Measurements from ENCODE around the gene SCGB1D1. TPM values are rescaled to one million over a fixed set of nuclear protein-coding genes. Genes with fewer than 3 reads are reported as not detected.

Gene SCGB1D1, protein sequence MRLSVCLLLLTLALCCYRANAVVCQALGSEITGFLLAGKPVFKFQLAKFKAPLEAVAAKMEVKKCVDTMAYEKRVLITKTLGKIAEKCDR
- not detected for total RNA-seq

DNA sequence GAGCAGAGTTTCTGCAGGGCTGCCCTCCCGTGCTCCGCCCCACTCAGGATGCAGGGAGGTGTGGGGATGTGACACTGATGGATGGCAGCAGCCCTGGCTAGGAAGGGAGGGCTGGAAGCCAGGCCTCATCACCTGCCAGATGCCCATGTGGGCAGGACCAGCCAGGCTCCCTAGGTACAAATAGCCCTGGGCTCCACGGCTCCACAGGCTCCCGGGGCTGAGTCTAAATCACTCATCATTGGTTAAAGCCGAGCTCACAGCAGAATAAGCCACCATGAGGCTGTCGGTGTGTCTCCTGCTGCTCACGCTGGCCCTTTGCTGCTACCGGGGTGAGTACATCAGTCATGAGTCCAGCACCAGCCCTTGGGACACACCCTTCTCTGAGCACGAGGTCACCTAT lies at the start of gene SCGB1D1:
TSS of gene SCGB1D1 (plus strand) at position 206 of the 400 bp plus-strand sequence. CDS start at position 275, 69 bp downstream.
- Histone ChIP-seq H3K27me3 (no peaks in the 10 kb centered on the region), H3K27ac (no peak within 1 kb of the TSS), H3K9me3 (no peaks in the 10 kb centered on the region), H3K4me3 (no peak within 1 kb of the TSS), H3K36me3 (no peaks in the 10 kb centered on the region), H3K9ac (ENCODE audit: low read depth in 2 of 2, low read length in 2 of 2) (no peak within 1 kb of the TSS), H3K4me1 (no peaks in the 10 kb centered on the region)
- TF ChIP-seq, protein P1, sequence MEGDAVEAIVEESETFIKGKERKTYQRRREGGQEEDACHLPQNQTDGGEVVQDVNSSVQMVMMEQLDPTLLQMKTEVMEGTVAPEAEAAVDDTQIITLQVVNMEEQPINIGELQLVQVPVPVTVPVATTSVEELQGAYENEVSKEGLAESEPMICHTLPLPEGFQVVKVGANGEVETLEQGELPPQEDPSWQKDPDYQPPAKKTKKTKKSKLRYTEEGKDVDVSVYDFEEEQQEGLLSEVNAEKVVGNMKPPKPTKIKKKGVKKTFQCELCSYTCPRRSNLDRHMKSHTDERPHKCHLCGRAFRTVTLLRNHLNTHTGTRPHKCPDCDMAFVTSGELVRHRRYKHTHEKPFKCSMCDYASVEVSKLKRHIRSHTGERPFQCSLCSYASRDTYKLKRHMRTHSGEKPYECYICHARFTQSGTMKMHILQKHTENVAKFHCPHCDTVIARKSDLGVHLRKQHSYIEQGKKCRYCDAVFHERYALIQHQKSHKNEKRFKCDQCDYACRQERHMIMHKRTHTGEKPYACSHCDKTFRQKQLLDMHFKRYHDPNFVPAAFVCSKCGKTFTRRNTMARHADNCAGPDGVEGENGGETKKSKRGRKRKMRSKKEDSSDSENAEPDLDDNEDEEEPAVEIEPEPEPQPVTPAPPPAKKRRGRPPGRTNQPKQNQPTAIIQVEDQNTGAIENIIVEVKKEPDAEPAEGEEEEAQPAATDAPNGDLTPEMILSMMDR (IDR thresholded peaks at IDR 0.05) = no peak
- DNase-seq = no peak
- intact Hi-C loops (cut with DNase I) = no loop called here

GRCh38 chr11:62140304-62141110 lies 49.5 kb upstream of the SCGB1D1 start:
- DNase-seq = no peak
- Histone ChIP-seq H3K27me3 (no peaks in the 10 kb centered on the region), H3K27ac (no peak overlapping the region), H3K4me1 (no peaks in the 10 kb centered on the region), H3K9me3 (no peaks in the 10 kb centered on the region), H3K9ac (ENCODE audit: low read depth in 2 of 2, low read length in 2 of 2) (no peak overlapping the region), H3K4me3 (no peak overlapping the region), H3K36me3 (peaks cover 10% of the 10 kb centered on the region)
- TF ChIP-seq, protein P1 (IDR thresholded peaks at IDR 0.05) = no peak
- intact Hi-C loops (cut with DNase I) = no loop called here

- TF ChIP-seq, protein P1 (IDR thresholded peaks at IDR 0.05) = no peak
- Histone ChIP-seq H3K4me3 (no peak overlapping the region), H3K9me3 (no peaks in the 10 kb centered on the region), H3K9ac (ENCODE audit: low read depth in 2 of 2, low read length in 2 of 2) (no peak overlapping the region), H3K4me1 (no peaks in the 10 kb centered on the region), H3K27me3 (no peaks in the 10 kb centered on the region), H3K27ac (no peak overlapping the region), H3K36me3 (peaks cover 10% of the 10 kb centered on the region)
- no peak for DNase-seq
- intact Hi-C loops (cut with DNase I) = no loop called here
These were observed 48.6 kb upstream of the SCGB1D1 start for GRCh38 chr11:62141111-62142042.

GRCh38 chr11:62142043-62142375 lies 48.0 kb upstream of the SCGB1D1 start:
- no peaks in the 10 kb centered on the region for H3K9me3 ChIP-seq
- peaks cover 10% of the 10 kb centered on the region for H3K36me3 ChIP-seq
- H3K27me3 ChIP-seq = no peaks in the 10 kb centered on the region
- no peak overlapping the region for H3K27ac ChIP-seq
- TF ChIP-seq, protein P1 (IDR thresholded peaks at IDR 0.05) = no peak
- intact Hi-C loops (cut with DNase I) = no loop called here
- no peak for DNase-seq
- no peaks in the 10 kb centered on the region for H3K4me1 ChIP-seq
- H3K4me3 ChIP-seq = no peak overlapping the region
- H3K9ac ChIP-seq (ENCODE audit: low read depth in 2 of 2, low read length in 2 of 2) = no peak overlapping the region

- no peak overlapping the region for H3K27ac ChIP-seq
- DNase-seq = no peak
- no peak overlapping the region for H3K4me3 ChIP-seq
- H3K9ac ChIP-seq (ENCODE audit: low read depth in 2 of 2, low read length in 2 of 2) = no peak overlapping the region
- H3K36me3 ChIP-seq = peaks cover 10% of the 10 kb centered on the region
- TF ChIP-seq, protein P1 (IDR thresholded peaks at IDR 0.05) = no peak
- H3K9me3 ChIP-seq = no peaks in the 10 kb centered on the region
- intact Hi-C loops (cut with DNase I) = no loop called here
- H3K4me1 ChIP-seq = no peaks in the 10 kb centered on the region
- H3K27me3 ChIP-seq = no peaks in the 10 kb centered on the region
These were observed 47.1 kb upstream of the SCGB1D1 start for GRCh38 chr11:62142921-62143320.
